ENCODE measurements around the gene MGAT5.
A peak's percentile ranks its signal among the peaks of the same experiment; 100 is the strongest.

The MGAT5 gene

DNA sequence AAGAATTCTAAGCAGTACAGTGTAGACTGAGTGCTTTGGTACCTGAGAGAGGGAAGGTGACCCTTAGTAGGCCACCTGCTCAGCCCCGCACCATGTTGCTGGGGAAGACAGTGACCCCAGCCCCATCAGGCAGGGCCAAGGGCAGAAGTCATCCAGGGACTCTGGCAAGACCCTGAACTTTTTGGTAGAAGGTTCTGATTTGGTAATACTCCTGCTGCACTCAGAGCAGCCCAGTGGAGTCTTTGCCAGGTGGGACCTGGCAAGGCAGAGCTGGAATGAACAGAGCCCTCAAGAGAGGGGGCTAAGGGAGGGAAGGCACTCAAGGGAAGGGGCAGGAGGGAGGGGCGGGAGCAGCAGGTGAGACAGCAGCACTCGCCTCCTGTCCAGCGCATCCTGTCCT is 191.2 kb downstream of the MGAT5 start:
- no peak for DNase-seq

GRCh38 chr2:134445985-134446382 is 192.1 kb downstream of the MGAT5 start:
- DNase-seq = no peak

- peak in 3 of 56 donors; percentile 8 to 29 (median 19) for DNase-seq
Measured at GRCh38 chr2:134446383-134447017, 192.6 kb downstream of the MGAT5 start.

DNA sequence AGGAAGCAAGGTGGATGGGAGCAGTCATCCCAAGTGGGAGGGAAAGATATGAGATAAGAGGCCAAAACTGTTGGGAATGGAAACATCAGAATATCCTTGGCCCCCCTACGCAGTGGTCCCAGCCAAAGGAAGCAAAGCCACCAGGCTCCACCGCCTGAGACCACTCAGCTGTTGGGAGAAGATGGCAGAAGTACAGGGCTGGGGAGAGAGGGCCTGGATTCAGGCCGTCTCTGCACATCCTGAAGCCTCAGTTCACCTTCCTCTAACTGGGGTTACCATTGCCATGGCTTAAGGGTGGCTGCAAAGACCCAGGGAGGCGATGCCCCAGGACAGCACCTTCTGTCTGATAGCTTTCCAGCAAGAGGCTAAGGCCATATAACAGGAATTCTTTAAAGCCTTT is 193.8 kb downstream of the MGAT5 start:
- DNase-seq = no peak

- DNase-seq = no peak
Measured at GRCh38 chr2:134448650-134449049, 194.8 kb downstream of the MGAT5 start.

GRCh38 chr2:134449157-134449556 is 195.3 kb downstream of the MGAT5 start:
- no peak for DNase-seq

DNA sequence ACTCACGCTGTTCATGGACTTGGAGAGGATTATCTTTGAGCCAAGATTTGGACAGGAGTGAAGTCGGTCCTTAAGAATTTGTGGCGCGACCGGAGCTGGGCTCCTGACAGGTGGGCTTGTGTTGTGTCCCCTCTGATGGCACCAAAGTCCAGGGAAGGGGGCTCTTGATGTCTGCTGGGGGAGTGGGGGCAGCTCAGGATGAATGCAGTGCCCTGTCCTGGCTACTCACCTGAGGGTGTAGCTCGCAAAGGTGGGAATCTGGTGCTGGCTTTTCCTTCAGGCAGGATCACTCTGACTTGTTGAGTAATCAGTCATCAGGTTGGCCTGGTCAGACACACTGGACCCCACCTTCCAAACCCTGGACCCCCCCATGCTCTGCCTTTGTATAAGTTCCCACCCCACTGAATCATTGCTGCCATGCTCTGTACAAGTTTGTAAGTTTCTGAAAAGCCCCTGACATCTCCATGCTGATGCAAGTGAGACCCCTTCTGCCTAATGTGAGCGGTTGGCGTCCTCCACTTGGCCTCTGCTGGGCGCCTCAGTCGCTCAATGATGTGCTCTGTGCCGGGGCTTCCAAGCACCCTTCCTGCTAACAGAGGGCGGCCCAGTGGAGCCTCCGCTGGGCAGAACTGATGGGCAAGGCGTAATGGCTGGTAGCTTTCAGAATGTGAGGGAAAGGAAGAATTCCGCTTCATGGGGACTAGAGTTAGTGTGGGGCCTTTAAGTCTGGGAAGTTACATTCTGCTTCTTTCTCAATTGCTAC is 196.1 kb downstream of the MGAT5 start:
- no peak for DNase-seq

GRCh38 chr2:134451347-134451630 is 197.4 kb downstream of the MGAT5 start:
- no peak for DNase-seq

DNA sequence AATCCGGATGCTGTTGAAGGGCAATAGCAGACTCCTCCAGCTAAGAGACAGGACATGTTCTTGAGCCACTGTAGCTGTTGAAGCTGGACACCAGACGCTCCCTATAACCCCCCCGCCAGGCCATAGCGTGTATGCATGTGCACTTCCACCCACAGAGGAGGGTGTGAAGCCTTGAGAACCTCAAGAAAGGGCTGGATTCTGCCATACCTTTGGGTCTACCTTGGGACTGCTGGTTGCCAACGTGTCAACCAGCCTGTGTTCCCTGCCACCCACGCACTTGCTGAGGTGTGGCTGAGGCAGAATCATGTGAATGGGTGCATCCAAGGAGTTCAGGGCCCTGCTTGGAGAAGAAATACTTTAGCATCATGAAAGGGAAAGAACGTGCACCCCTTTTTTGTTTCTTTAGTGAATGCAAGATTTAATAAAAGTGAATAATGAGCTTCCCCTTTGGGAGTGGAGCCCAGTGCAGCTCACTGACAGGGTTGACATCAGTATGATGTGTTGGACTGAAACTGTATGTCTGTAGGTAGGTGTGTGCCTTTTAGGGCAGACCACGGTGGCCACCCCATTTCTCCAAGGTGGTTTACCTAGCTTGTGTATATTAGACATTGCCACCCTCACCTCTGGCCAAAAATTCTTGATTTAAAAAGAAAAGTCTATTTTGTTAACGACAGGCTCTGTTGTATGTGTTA is 198.3 kb downstream of the MGAT5 start:
- no peak for DNase-seq

- no peak for DNase-seq
Measured at GRCh38 chr2:134453476-134453875, 199.6 kb downstream of the MGAT5 start.

GRCh38 chr2:134453973-134454372 is 200.1 kb downstream of the MGAT5 start:
- DNase-seq = no peak

DNA sequence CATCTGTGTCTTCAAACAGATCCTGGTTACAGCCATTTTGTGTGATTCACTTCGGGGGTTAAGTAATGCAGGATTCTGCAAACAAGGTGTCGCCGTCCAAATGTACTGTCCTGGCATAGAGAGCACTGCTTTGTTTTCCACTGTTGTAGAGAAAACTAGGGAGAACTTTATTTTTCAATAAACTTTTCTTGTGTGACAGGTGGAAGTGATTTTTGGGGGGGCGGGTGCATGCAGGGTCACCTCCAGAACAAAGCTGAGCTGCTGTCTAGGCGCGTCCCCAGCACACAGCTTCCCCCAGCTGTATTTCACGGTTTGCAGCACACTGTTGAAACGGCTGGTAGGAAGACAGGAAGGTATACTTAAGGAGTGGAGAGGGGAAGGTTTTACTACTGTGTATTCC is 200.6 kb downstream of the MGAT5 start:
- no peak for DNase-seq

DNA sequence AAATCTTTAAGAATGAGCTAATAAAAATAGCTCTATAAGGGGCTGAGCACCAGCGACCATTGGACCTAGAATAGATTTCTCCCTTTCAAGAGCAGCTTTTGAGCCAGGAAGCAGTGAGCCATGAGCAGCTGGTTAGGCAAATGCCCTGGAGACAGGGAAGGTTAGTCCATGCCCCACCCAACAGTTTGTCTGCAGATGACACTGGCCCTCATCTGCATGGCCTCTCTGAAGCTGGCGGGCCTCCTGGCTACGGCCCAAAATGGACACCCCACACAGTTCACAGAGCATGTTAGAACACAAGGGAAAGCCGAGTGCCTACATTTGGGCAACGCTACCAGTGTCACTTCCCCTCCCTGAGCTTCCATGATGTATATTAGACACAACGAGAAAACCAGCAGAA is 201.1 kb downstream of the MGAT5 start:
- no peak for DNase-seq

DNA sequence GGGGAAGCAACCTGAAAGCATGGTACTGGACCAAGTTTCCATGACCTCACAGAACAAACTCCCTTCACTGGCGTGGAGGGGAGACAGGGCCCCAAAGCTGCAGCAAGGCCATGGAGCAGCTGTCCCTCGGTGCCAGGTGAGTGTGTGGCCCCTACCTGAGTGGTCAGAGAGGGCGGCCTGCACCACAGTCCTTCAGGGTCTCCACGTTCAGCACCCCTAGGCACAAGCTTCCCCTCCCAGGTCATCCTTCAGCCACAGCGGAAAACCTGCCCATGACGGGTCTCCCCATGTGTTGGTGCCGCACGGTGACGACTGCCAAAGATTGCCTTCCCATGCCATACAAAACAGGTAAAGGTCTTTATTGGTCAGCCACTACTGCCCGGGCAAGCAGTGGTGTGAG is 201.6 kb downstream of the MGAT5 start:
- DNase-seq = no peak

- no peak for DNase-seq
Measured at GRCh38 chr2:134457353-134457752, 203.5 kb downstream of the MGAT5 start.

DNA sequence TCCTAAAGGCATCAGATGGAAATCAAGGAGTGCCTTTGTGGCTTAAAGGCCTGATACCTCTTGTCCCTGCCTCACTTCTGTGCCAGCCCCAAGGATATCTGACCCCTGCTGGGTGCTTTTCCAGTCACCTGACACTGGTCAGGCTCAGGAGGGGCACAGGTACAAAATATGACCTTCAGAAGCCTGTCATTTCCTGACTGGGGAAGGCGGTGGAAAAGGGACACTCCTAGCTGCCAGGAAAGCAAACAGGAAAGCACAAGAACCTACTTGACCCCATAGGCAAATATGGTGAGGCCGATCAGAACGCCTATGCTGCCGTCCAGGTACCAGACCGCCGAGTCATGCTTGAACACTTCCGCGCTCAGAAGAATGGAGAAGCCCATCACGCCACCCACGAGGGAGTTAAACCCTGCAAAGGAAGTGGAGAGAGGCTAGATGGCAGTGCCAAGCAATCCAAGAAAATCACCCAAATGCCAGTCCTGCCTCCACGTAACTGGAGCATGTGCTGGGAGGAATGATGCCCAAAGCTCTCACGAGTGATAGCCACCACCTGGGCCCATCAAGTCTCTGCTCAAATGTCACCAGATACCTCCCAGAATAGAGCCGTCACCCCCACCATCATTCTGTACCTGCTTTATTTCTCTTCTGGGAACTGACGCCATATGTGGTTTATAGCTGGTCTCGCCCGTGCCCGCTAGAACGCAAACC is 204.0 kb downstream of the MGAT5 start:
- DNase-seq = no peak

DNA sequence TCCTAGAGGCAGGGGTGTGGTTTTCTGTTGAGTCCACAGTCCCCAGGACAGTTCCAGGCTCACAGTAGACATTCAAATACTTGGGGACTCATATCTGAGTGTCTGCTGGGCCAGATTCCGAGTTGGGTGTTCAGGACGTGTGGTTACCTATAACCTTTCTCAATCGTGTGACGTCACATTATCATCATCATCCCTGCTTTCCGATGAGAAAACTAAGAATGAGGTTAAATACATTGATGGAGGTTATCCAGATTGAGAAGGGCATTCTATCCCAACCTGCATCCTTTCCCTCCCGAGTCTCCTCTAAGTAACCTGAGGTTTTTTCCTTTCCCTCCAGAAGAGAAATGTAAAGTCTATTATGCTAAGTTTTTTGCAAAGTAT is 204.6 kb downstream of the MGAT5 start:
- DNase-seq = no peak

DNA sequence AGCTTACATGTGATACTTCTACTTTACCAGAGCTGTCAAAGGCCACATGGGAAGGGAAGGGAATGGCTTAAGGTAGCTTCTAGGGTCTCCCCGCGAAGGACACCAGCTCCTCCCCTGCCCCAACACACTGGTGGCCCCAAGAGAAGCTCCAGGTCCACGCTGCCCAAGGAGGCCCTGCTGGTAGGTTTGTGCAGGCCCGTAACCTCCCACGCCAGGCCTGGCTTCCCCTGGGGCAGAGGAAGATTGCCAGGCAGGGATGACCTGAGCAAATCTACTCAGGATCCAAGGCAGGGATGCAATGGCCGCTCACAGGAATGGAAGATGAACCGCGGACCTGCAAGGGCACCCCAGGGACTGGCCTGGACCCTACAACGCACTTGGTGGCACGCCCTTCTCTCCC is 205.1 kb downstream of the MGAT5 start:
- DNase-seq = no peak

GRCh38 chr2:134459706-134460406 is 206.0 kb downstream of the MGAT5 start:
- no peak for DNase-seq

GRCh38 chr2:134460583-134460998 is 206.7 kb downstream of the MGAT5 start:
- DNase-seq = peak in 48 of 56 donors; percentile 8 to 83 (median 43)

GRCh38 chr2:134461511-134461910 is 207.6 kb downstream of the MGAT5 start:
- no peak for DNase-seq

- DNase-seq = no peak
Measured at GRCh38 chr2:134462275-134462674, 208.4 kb downstream of the MGAT5 start.
